Ishikawa (cell line): ENCODE measurements around the gene TMEM14C.

ENCODE experiments used
- EP300 ChIP-seq: IDR thresholded peaks from 2 replicates; pipeline ENCODE4 v1.6.1; 2012; ENCODE audit warnings: borderline replicate concordance
- RAD21 ChIP-seq: IDR thresholded peaks from 2 replicates; pipeline ENCODE4 v1.6.1; 2012; ENCODE audit warnings: low read depth
- REST ChIP-seq: IDR thresholded peaks from 2 replicates; pipeline ENCODE4 v1.6.1; 2012; ENCODE audit warnings: low read depth, mild to moderate bottlenecking
- TAF1 ChIP-seq: IDR thresholded peaks from 2 replicates; pipeline ENCODE4 v1.6.1; 2012; ENCODE audit warnings: low read depth, mild to moderate bottlenecking
- TEAD4 ChIP-seq: IDR thresholded peaks from 2 replicates; pipeline ENCODE4 v1.6.1; 2012
- YY1 ChIP-seq: IDR thresholded peaks from 2 replicates; pipeline ENCODE4 v1.6.1; 2012; ENCODE audit warnings: low read depth
- TF ChIP-seq, protein P1 (sequence below): IDR thresholded peaks from 2 replicates; pipeline ENCODE4 v1.6.1; 2012

DNA sequence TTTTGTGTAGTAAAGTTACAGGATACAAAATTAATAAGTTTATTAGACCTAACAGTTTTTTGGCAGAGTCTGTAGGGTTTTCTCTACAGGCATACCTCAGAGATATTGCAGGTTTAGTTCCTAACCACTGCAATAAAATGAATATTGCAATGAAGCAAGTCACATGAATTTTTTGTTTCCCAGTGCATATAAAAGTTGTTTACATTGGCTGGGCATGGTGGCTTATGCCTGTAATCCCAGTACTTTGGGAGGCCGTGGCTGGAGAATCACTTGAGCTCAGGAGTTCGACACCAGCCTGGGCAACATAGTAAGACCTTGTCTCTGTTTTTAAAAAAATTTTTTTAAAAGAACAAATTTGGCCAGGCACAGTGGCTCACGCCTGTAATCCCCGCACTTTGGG lies 44.4 kb upstream of the TMEM14C start:
- TF ChIP-seq, protein P1, sequence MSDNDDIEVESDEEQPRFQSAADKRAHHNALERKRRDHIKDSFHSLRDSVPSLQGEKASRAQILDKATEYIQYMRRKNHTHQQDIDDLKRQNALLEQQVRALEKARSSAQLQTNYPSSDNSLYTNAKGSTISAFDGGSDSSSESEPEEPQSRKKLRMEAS: no peak
- TF ChIP-seq TEAD4: no peak
- no peak for TF ChIP-seq EP300
- TF ChIP-seq RAD21: no peak
- TF ChIP-seq TAF1: no peak
- no peak for TF ChIP-seq YY1
- no peak for TF ChIP-seq REST
